ENCODE results near the gene ZNRF1. TPM values are rescaled to one million over a fixed set of nuclear protein-coding genes. Genes with fewer than 3 reads are reported as not detected.
A peak's percentile ranks its signal among the peaks of the same experiment; 100 is the strongest.

ZNRF1 gene
- total and polyA plus RNA-seq, 9 donors = 15.2 to 47.0 (median 45.2) TPM

GRCh38 chr16:75093598-75094540 is 95.0 kb downstream of the ZNRF1 start:
- no peak for DNase-seq
- Histone ChIP-seq H3K27me3 (ENCODE audit: control insufficient read depth, insufficient read depth, low read length) (no peaks in the 10 kb centered on the region), H3K4me1 (ENCODE audit: control insufficient read depth, insufficient read depth, low read length) (peaks cover 21% of the 10 kb centered on the region), H3K9me3 (replicated peaks; ENCODE audit: control insufficient read depth, low read depth, low read length) (no peaks in the 10 kb centered on the region), H3K27ac (ENCODE audit: low read length) (no peak overlapping the region), H3K4me3 (ENCODE audit: low read length) (no peak overlapping the region), H3K36me3 (ENCODE audit: control insufficient read depth, insufficient read depth, low read length) (peaks cover 20% of the 10 kb centered on the region)
- whole genome bisulfite sequencing (ENCODE audit: insufficient coverage) = 87% methylated on average over 21 of the region's 23 CpGs

- Histone ChIP-seq H3K27me3 (ENCODE audit: control insufficient read depth, insufficient read depth, low read length) (no peaks in the 10 kb centered on the region), H3K4me1 (ENCODE audit: control insufficient read depth, insufficient read depth, low read length) (peaks cover 35% of the 10 kb centered on the region), H3K27ac (ENCODE audit: low read length) (no peak overlapping the region), H3K4me3 (ENCODE audit: low read length) (no peak overlapping the region), H3K9me3 (replicated peaks; ENCODE audit: control insufficient read depth, low read depth, low read length) (no peaks in the 10 kb centered on the region), H3K36me3 (ENCODE audit: control insufficient read depth, insufficient read depth, low read length) (peaks cover 20% of the 10 kb centered on the region)
- DNase-seq = no peak
- WGBS (ENCODE audit: insufficient coverage) = 93% methylated on average over 13 of the region's 14 CpGs
Measured at GRCh38 chr16:75095204-75095621, 96.4 kb downstream of the ZNRF1 start.

- Histone ChIP-seq H3K4me1 (ENCODE audit: control insufficient read depth, insufficient read depth, low read length) (peaks cover 36% of the 10 kb centered on the region), H3K36me3 (ENCODE audit: control insufficient read depth, insufficient read depth, low read length) (peaks cover 20% of the 10 kb centered on the region), H3K27ac (ENCODE audit: low read length) (no peak overlapping the region), H3K27me3 (ENCODE audit: control insufficient read depth, insufficient read depth, low read length) (no peaks in the 10 kb centered on the region), H3K4me3 (ENCODE audit: low read length) (no peak overlapping the region), H3K9me3 (replicated peaks; ENCODE audit: control insufficient read depth, low read depth, low read length) (no peaks in the 10 kb centered on the region)
- peak; percentile 53 for DNase-seq
- 65% methylated on average over 2 of the region's 6 CpGs for WGBS (ENCODE audit: insufficient coverage)
Measured at GRCh38 chr16:75096656-75097055, 97.8 kb downstream of the ZNRF1 start.

GRCh38 chr16:75097191-75097761 is 98.5 kb downstream of the ZNRF1 start:
- Histone ChIP-seq H3K27ac (ENCODE audit: low read length) (no peak overlapping the region), H3K4me3 (ENCODE audit: low read length) (no peak overlapping the region), H3K36me3 (ENCODE audit: control insufficient read depth, insufficient read depth, low read length) (peaks cover 20% of the 10 kb centered on the region), H3K4me1 (ENCODE audit: control insufficient read depth, insufficient read depth, low read length) (peaks cover 36% of the 10 kb centered on the region), H3K27me3 (ENCODE audit: control insufficient read depth, insufficient read depth, low read length) (no peaks in the 10 kb centered on the region), H3K9me3 (replicated peaks; ENCODE audit: control insufficient read depth, low read depth, low read length) (no peaks in the 10 kb centered on the region)
- no peak for DNase-seq
- 88% methylated on average over 8 of the region's 10 CpGs for WGBS (ENCODE audit: insufficient coverage)

- peaks cover 25% of the 10 kb centered on the region for H3K36me3 ChIP-seq (ENCODE audit: control insufficient read depth, insufficient read depth, low read length)
- peak overlapping the region; percentile 31 for H3K27ac ChIP-seq (ENCODE audit: low read length)
- DNase-seq = no peak
- no peak overlapping the region for H3K4me3 ChIP-seq (ENCODE audit: low read length)
- H3K9me3 ChIP-seq (replicated peaks; ENCODE audit: control insufficient read depth, low read depth, low read length) = no peaks in the 10 kb centered on the region
- H3K4me1 ChIP-seq (ENCODE audit: control insufficient read depth, insufficient read depth, low read length) = peaks cover 32% of the 10 kb centered on the region
- no peaks in the 10 kb centered on the region for H3K27me3 ChIP-seq (ENCODE audit: control insufficient read depth, insufficient read depth, low read length)
- WGBS (ENCODE audit: insufficient coverage) = 66% methylated on average over 10 of the region's 15 CpGs
Measured at GRCh38 chr16:75097941-75098901, 99.4 kb downstream of the ZNRF1 start.

- DNase-seq = no peak
- Histone ChIP-seq H3K4me3 (ENCODE audit: low read length) (no peak overlapping the region), H3K9me3 (replicated peaks; ENCODE audit: control insufficient read depth, low read depth, low read length) (no peaks in the 10 kb centered on the region), H3K27me3 (ENCODE audit: control insufficient read depth, insufficient read depth, low read length) (no peaks in the 10 kb centered on the region), H3K4me1 (ENCODE audit: control insufficient read depth, insufficient read depth, low read length) (peaks cover 30% of the 10 kb centered on the region), H3K36me3 (ENCODE audit: control insufficient read depth, insufficient read depth, low read length) (peaks cover 21% of the 10 kb centered on the region), H3K27ac (ENCODE audit: low read length) (peak overlapping the region; percentile 15)
- WGBS (ENCODE audit: insufficient coverage) = 31% methylated on average over 3 of the region's 8 CpGs
Measured at GRCh38 chr16:75099075-75099667, 100.3 kb downstream of the ZNRF1 start.

GRCh38 chr16:75099738-75100602 is 101.1 kb downstream of the ZNRF1 start:
- Histone ChIP-seq H3K27me3 (ENCODE audit: control insufficient read depth, insufficient read depth, low read length) (no peaks in the 10 kb centered on the region), H3K4me1 (ENCODE audit: control insufficient read depth, insufficient read depth, low read length) (peaks cover 30% of the 10 kb centered on the region), H3K27ac (ENCODE audit: low read length) (peak overlapping the region; percentile 15), H3K36me3 (ENCODE audit: control insufficient read depth, insufficient read depth, low read length) (peaks cover 19% of the 10 kb centered on the region), H3K4me3 (ENCODE audit: low read length) (no peak overlapping the region), H3K9me3 (replicated peaks; ENCODE audit: control insufficient read depth, low read depth, low read length) (no peaks in the 10 kb centered on the region)
- DNase-seq = peak; percentile 57
- WGBS (ENCODE audit: insufficient coverage) = 70% methylated on average over 8 of the region's 16 CpGs

- Histone ChIP-seq H3K36me3 (ENCODE audit: control insufficient read depth, insufficient read depth, low read length) (peaks cover 13% of the 10 kb centered on the region), H3K27ac (ENCODE audit: low read length) (no peak overlapping the region), H3K4me3 (ENCODE audit: low read length) (no peak overlapping the region), H3K9me3 (replicated peaks; ENCODE audit: control insufficient read depth, low read depth, low read length) (no peaks in the 10 kb centered on the region), H3K4me1 (ENCODE audit: control insufficient read depth, insufficient read depth, low read length) (peaks cover 34% of the 10 kb centered on the region), H3K27me3 (ENCODE audit: control insufficient read depth, insufficient read depth, low read length) (no peaks in the 10 kb centered on the region)
- WGBS (ENCODE audit: insufficient coverage) = 88% methylated on average over 2 of the region's 3 CpGs
- DNase-seq = no peak
Measured at GRCh38 chr16:75100603-75100990, 101.8 kb downstream of the ZNRF1 start.

GRCh38 chr16:75101635-75102034 is 102.8 kb downstream of the ZNRF1 start:
- Histone ChIP-seq H3K36me3 (ENCODE audit: control insufficient read depth, insufficient read depth, low read length) (peaks cover 16% of the 10 kb centered on the region), H3K4me3 (ENCODE audit: low read length) (no peak overlapping the region), H3K4me1 (ENCODE audit: control insufficient read depth, insufficient read depth, low read length) (peaks cover 43% of the 10 kb centered on the region), H3K27me3 (ENCODE audit: control insufficient read depth, insufficient read depth, low read length) (no peaks in the 10 kb centered on the region), H3K9me3 (replicated peaks; ENCODE audit: control insufficient read depth, low read depth, low read length) (no peaks in the 10 kb centered on the region), H3K27ac (ENCODE audit: low read length) (no peak overlapping the region)
- DNase-seq = no peak
- WGBS (ENCODE audit: insufficient coverage) = no CpG with 5 or more reads among the region's 3 CpGs

All from muscle of leg (tissue), 11 donors.